NT2/D1 (cell line): ENCODE measurements around the gene CDKN2B-AS1.

Experiments used
- SUZ12 ChIP-seq: IDR thresholded peaks from 2 replicates; pipeline ENCODE4 v1.6.1; 2011; ENCODE audit not compliant: insufficient read length, insufficient read depth; ENCODE audit errors: extremely low read depth
- YY1 ChIP-seq: IDR thresholded peaks from 2 replicates; pipeline ENCODE4 v1.6.1; 2011; ENCODE audit not compliant: insufficient read length, insufficient read depth
- ZNF274 ChIP-seq: IDR thresholded peaks from 2 replicates; pipeline ENCODE4 v1.6.1; 2011; ENCODE audit warnings: mild to moderate bottlenecking, low read depth, low read length

DNA sequence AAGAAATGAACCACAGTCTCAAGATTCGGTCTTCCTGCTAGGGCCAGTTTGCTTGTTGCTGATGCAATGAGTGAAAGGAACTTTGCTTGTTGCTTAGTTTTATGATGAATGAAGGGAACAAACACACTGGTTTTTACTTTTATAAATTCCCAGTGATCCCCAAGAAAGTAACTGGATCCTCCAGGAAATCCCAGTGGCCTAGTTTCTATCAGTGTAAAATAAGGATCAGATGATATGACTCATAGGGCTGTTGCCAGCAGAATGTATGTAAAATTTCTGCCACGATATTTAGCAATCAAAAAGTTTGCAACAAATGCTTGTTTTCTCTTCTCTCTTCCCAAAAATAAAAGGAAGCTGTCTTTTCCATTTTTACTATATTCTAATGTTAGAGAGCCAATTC is 174.7 kb downstream of the CDKN2B-AS1 start:
- TF ChIP-seq SUZ12 (no peak), YY1 (no peak), ZNF274 (no peak)
